Breast epithelium (tissue), 3 donors: Measurements from ENCODE around the gene TYW5.

ENCODE experiments used
- POLR2A ChIP-seq: fragments of 450-650 bp; IDR thresholded peaks from one replicate; pipeline ENCODE4 v1.6.1; 2016; ENCODE audit warnings: antibody characterized with exemption, mild to moderate bottlenecking, moderate library complexity
- POLR2AphosphoS5 ChIP-seq, 3 donors: sonication (generic); formaldehyde crosslinking; IDR thresholded peaks; one replicate each; pipeline ENCODE4 v1.6.1; 2017; ENCODE audit warnings: antibody characterized with exemption in 3 of 3
- TF ChIP-seq, protein P1 (sequence below), 3 donors: fragments of 450-650 bp; IDR thresholded peaks; one replicate each; pipeline ENCODE4 v1.5.1; 2016 to 2017; ENCODE audit warnings: antibody characterized with exemption in 3 of 3, mild to moderate bottlenecking in 3 of 3, moderate library complexity in 3 of 3

DNA sequence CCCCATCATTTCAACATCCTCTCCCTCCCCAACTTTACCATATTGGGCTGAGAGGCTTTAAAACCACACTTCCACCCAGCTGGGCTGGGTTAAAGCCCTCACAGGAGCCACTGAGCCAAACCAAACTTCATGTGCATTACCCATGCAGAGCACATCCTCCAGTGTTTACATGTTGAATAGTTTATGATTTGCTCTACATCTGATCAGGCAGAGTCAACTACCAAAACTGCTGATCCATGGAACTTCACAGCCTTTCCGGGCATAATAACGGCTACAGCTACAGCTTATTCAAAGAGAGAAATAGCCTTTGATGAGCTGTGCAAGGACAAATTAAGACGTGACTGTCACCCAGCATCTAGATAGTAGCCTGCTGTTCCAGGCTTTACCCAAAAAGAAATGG, 39.1 kb upstream of the TYW5 start:
- TF ChIP-seq, protein P1, sequence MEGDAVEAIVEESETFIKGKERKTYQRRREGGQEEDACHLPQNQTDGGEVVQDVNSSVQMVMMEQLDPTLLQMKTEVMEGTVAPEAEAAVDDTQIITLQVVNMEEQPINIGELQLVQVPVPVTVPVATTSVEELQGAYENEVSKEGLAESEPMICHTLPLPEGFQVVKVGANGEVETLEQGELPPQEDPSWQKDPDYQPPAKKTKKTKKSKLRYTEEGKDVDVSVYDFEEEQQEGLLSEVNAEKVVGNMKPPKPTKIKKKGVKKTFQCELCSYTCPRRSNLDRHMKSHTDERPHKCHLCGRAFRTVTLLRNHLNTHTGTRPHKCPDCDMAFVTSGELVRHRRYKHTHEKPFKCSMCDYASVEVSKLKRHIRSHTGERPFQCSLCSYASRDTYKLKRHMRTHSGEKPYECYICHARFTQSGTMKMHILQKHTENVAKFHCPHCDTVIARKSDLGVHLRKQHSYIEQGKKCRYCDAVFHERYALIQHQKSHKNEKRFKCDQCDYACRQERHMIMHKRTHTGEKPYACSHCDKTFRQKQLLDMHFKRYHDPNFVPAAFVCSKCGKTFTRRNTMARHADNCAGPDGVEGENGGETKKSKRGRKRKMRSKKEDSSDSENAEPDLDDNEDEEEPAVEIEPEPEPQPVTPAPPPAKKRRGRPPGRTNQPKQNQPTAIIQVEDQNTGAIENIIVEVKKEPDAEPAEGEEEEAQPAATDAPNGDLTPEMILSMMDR (IDR thresholded peaks at IDR 0.05), result no peak
- TF ChIP-seq POLR2A, result no peak
- no peak for TF ChIP-seq POLR2AphosphoS5 (IDR thresholded peaks at IDR 0.05)
